ENCODE measurements around the gene MAN2B2.

MAN2B2 gene

DNA sequence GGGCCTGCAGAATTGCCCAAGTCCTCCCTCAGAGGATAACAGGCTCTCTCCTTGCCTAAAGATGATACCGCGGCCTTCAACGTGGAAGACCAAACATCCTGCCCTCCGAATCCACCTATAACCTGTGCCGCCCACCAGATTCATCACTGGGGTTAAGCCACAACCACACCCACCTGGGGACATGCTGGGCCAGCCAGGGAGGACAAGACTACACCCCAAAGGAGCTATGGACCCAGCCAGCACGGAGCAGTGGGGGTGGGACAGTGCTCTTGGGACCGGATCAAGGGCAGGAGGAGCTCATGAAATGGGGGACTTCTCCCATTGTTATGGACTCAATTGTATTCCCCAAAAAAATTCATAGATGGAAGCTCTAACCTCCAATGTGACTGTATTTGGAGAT is 6.8 kb upstream of the MAN2B2 start:
- DNase-seq = no peak

- DNase-seq = no peak
These were observed 6.2 kb upstream of the MAN2B2 start for GRCh38 chr4:6568689-6569332.

GRCh38 chr4:6571608-6572007 is 3.4 kb upstream of the MAN2B2 start:
- no peak for DNase-seq

DNA sequence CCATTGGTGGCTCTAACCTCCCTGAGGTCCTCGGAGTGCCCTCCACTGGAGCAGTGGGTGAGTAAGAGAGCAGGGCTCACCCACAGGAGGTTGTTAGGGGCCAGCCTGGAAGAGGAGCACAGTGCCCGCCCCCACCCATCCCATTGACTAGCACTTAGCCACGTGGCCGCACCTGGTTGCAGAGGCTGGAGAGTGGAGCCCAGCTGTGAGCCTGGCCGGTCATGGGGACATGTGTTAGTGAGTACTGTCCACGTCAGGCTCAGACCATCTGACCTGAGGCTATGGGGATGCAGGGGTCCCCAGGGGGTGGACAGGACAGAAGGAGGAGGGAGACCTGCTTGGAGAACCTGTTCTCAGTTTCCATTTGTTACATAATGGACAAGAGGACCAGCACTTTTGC is 1.4 kb upstream of the MAN2B2 start:
- DNase-seq = no peak

- no peak for DNase-seq
These were observed 823 bp upstream of the MAN2B2 start for GRCh38 chr4:6573986-6574746.

- no peak for DNase-seq
These were observed 683 bp downstream of the MAN2B2 start for GRCh38 chr4:6575503-6576240.

DNA sequence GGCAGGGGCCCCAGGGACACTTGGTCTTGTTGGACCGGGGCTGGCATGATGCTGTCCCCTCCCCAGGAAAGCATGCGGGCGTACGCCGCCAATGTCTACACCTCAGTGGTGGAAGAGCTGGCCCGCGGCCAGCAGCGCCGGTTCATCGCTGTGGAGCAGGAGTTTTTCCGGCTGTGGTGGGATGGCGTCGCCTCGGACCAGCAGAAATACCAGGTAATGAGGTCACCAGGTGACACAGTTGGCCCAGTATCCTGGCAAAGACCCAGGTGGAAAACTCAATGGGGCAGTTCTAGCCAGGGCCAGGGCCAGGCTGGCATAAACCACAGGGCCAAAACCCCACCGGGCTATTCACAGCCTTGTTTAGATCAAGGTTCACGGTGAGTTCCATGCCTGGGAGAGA is 1.5 kb downstream of the MAN2B2 start:
- no peak for DNase-seq

GRCh38 chr4:6576932-6577331 is 1.9 kb downstream of the MAN2B2 start:
- DNase-seq = no peak

GRCh38 chr4:6577409-6577808 is 2.4 kb downstream of the MAN2B2 start:
- no peak for DNase-seq

DNA sequence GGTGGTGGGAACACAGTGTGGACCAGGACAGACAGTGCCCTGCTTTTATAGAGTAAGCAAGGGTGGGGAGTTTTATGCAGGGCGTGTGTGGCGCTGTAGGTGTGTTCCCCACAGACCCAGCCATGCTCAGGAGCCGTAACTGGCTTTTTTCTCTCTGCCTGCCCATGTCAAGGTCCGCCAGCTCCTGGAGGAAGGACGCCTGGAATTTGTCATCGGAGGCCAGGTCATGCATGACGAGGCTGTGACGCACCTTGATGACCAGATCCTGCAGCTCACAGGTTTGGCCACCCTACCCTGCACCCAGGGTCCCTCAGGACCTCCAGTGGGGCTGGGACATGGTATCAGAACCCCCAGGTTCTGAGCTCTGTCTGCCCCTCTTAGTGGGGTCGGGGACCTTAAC is 3.2 kb downstream of the MAN2B2 start:
- no peak for DNase-seq

DNA sequence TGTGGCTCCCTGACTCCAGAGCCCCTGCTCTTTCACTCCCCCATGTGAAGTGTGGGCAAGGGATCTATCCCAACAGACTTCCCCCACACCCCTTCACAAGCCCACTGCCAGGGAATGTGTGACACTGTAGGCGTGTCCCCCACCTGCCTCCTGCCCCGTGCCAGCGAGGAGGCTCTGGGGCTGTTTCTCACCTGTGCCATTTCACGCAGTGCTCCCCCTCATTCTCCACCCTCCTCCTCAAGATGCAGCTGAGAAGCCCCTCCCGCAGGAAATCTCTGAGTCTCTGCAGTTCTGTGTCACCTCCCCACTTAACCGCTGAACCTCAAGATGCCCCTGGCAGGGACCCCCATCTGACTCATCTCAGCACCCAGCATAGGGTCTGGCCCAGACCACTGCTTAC is 5.4 kb downstream of the MAN2B2 start:
- DNase-seq = no peak

DNA sequence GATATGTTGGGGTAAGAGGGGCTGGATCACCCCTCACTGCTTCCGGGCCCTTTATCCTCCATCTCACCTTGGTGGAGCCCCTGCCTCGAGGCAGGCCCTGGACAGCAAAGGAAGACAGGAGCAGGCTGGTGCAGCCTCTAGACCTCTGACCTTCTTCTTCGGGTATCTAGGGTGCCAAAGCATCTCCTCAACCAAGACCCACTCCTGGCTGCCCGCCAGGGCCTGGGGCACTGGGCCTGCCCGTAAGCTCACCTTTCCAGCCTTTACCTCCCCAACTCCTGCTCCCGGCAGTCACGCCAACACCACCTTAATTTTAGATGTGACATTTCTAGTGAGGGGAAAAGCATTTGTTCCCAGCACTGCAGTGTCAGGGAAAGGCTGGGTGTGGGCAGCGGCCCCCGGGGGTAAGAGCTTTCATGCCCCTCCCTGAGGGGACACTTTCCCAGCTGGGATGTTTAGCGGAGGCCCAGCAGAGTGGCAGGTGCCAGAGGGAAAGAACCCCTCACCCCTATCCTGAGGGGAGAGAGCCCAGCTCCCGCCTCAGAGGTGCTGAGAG is 6.7 kb downstream of the MAN2B2 start:
- DNase-seq = no peak

DNA sequence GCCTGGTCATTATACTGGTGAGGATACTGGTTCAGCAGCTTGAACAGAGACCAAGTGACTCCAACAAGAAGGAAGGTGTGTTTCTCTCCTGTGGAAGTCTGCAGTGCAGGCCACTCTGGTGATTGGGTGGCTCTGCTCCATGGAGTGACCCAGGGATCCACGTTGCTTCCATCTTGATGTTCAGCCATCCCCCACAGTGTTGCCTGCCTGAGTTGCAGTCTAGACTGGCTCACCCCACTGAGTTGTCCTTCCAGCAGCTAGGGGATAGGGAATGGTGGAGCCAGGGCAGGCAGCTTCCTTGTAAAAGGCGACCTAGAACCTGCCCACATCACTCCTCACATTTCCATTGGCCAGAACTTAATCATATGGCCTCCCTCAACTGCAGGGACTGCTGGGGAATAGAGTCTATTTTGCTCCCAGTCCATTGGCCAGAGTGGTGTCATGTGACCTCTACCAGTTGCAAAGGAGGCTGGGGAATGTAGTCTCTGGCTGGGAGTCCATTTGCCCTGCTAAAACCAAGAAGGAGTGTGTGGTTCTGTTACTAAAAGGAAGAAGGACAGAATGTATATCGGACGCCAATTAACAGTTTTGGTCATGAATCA is 8.0 kb downstream of the MAN2B2 start:
- DNase-seq = no peak

DNA sequence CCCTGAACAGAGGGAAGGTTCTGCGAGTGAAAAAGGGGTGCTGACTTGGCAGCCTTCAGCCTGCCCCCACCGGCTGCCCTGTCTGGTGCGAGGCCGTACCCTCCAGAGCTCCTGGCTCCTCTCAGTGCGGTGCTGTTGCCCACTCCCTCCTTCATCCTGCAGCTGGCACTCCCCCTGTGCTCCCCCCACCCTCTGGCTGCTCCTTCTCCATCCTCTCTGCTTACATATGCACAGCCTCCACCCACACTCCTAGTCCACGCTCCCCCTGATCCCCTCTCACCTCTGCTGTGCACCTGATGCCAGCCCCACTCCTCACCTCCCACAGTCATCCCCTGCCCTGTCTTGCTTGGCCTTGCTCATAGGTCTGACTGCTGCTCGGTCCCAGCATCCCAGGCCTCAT is 9.9 kb downstream of the MAN2B2 start:
- DNase-seq = no peak

DNA sequence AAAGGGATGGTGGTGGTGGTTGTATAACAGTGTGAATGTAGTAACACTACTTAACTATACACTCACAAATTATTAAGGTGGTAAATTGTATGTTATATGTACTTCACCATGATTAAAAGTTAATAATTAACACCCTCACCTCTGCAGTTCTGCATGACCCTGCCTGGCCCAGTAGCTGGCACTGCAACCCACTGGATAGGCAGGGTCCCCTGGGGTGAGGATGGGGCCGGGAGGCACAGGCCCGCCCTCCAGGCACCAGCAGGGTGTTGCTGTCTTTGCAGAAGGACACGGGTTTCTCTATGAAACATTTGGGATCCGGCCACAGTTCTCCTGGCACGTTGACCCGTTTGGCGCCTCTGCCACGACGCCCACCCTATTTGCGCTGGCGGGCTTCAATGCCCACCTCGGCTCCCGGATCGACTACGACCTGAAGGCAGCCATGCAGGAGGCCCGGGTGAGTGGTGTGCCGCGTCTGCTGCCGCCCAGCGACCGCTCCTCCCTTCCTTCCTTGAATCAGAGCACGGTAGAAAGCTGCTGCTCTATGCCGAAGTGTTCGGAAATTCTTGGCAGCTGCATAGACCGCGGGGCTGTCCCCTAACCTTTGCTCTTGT is 11.8 kb downstream of the MAN2B2 start:
- DNase-seq = no peak

DNA sequence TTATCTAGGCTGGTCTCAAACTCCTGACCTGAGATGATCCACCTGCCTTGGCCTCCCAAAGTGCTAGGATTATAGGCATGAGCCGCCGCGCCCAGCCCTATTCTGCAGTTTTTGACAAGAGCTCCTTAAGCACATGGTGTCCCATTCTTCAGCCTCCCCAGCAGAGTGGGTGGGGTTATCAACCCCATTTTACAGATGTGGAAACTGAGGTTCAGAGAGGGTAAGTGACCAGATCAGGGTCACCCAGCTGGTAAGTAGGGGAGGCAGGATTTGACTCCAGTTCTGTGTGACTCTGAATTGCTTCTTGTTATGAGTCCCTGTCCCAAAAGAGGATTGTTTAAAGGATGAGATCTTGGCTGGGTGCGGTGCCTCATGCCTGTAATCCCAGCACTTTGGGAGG is 14.5 kb downstream of the MAN2B2 start:
- DNase-seq = no peak

- DNase-seq = no peak
These were observed 16.3 kb downstream of the MAN2B2 start for GRCh38 chr4:6591313-6591712.

DNA sequence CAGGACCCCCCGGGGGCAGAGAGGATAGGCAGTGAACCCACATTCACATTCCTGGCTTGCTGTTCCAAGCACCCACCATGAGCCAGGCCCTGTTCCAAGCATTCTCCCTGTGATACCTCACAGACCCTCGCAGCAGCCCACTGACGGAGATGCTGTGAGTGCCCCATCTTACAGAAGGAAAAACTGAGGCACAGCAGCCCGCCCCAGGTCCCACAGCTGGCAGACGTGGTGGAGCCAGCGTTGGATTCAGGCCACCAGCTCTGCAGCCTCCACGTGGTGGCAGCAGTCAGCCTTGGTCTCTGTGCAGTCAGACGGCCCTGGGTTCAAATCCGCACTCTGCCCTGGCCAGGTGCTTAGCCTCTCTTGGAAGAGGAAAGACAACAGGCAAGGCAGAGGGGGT is 16.8 kb downstream of the MAN2B2 start:
- no peak for DNase-seq

DNA sequence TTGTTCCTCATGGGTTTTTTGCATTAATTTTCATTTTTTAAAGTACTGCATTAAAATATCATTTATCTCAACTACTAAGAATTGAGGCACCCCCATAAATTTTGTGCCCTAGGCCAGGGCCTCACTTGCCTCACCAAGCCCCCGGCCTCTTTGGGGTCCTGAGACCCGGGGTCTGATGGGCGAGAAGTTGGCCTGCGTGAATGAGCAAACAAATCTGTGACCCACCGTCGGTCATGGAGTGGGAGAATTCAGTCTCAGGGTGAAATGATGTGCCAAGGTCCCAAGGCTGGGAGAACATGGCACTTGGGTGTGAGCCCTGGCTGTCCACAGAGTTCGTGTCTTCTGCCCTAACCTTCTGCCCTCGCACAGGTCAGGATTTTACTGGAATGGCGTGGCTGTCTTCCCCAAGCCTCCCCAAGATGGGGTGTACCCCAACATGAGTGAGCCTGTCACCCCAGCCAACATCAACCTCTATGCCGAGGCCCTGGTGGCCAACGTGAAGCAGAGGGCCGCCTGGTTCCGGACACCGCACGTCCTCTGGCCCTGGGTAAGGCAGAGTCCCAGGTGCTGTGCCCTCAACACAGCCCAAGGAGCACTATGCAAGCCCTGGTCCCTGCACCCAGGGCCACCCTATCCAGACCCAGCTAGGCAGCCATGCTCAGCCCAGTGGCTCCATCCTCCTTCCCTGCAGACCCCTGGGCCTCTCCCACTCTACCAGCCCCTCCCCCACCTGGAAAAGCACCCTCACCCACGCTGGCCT is 18.0 kb downstream of the MAN2B2 start:
- no peak for DNase-seq

DNA sequence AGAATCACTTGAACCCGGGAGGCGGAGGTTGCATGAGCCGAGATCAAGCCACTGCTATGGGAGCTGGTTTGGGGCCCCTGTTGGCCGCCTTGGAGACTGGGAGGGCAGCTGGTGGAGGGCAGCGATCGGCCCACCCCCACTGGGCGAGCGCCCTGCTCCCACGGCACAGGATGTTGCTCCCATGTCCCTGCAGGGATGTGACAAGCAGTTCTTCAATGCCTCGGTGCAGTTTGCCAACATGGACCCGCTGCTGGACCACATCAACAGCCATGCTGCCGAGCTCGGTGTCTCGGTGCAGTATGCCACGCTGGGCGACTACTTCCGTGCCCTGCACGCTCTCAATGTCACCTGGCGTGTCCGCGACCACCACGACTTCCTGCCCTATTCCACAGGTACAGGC is 19.4 kb downstream of the MAN2B2 start:
- no peak for DNase-seq

- no peak for DNase-seq
These were observed 19.9 kb downstream of the MAN2B2 start for GRCh38 chr4:6594826-6595355.
